SK-N-SH (cell line): Measurements from ENCODE around the gene RASL10A. TPM values are rescaled to one million over a fixed set of nuclear protein-coding genes. Genes with fewer than 3 reads are reported as not detected.

ENCODE experiments used
- CTCF ChIA-PET: fragments of 300-600, 350-600 bp; formaldehyde crosslinking; extraction: SDS; loops from one replicate; lab custom pipeline; 2021; lab: Yijun Ruan, JAX
- POLR2A ChIA-PET: fragments of 350-600 bp; sonication (Branson Sonifier 250); formaldehyde crosslinking; extraction: SDS; loops from one replicate; lab custom pipeline; 2020; ENCODE audit warnings: antibody characterized with exemption, inconsistent platforms; lab: Yijun Ruan, JAX
- DNase-seq: peaks from one replicate; pipeline ENCODE4 v3.0.0; 2012
- H2AFZ ChIP-seq: fragments of 200-600 bp; sonication (generic); 2 replicates; pipeline ENCODE4 v1.8.1; 2016; ENCODE audit warnings: antibody characterized with exemption, mild to moderate bottlenecking, low read depth
- H3F3A ChIP-seq: fragments of 200-600 bp; sonication (generic); replicated peaks from 2 replicates; pipeline ENCODE3; 2016; ENCODE audit warnings: antibody characterized with exemption, mild to moderate bottlenecking; ENCODE audit not compliant: insufficient read depth
- H3K27ac ChIP-seq, 2 experiments: fragments of 200-500 bp in 1 of 2; fragments of 200-600 bp in 1 of 2; sonication (Bioruptor generic) in 1 of 2; sonication (generic), shearing (Covaris generic) in 1 of 2; 2 replicates each; pipeline versions ENCODE4 v1.5.1 to v1.6.1; 2014 to 2016; ENCODE audit warnings: low read depth in 2 of 2, inconsistent platforms in 1 of 2, low read length in 1 of 2, mild to moderate bottlenecking in 1 of 2, mixed read lengths in 1 of 2
- H3K27me3 ChIP-seq: fragments of 200-600 bp; sonication (generic), shearing (Covaris generic); 2 replicates; pipeline ENCODE4 v1.6.1; 2016; ENCODE audit warnings: mixed run types; ENCODE audit not compliant: insufficient read depth
- H3K36me3 ChIP-seq, 2 experiments: fragments of 200-500 bp in 1 of 2; fragments of 200-600 bp in 1 of 2; sonication (Bioruptor generic) in 1 of 2; sonication (generic) in 1 of 2; replicated peaks in 1 of 2; 2 replicates each; pipeline versions ENCODE3 to v1.5.1; 2014 to 2016; ENCODE audit warnings: low read length in 1 of 2, mild to moderate bottlenecking in 1 of 2; ENCODE audit not compliant: insufficient read depth in 2 of 2, control insufficient read depth in 1 of 2
- H3K4me1 ChIP-seq, 2 experiments: fragments of 200-500 bp in 1 of 2; fragments of 200-600 bp in 1 of 2; sonication (Bioruptor generic) in 1 of 2; sonication (generic), shearing (Covaris generic) in 1 of 2; 2 replicates each; pipeline versions ENCODE4 v1.5.1 to v1.6.1; 2014 to 2016; ENCODE audit warnings: low read depth in 1 of 2, low read length in 1 of 2, mixed run types in 1 of 2; ENCODE audit not compliant: insufficient read depth in 2 of 2, control insufficient read depth in 1 of 2
- H3K4me2 ChIP-seq: fragments of 200-600 bp; sonication (generic), shearing (Covaris generic); 2 replicates; pipeline ENCODE4 v1.6.1; 2017; ENCODE audit warnings: mixed run types
- H3K4me3 ChIP-seq, 2 experiments: fragments of 200-500 bp in 1 of 2; fragments of 200-600 bp in 1 of 2; sonication (Bioruptor generic) in 1 of 2; sonication (generic), shearing (Covaris generic) in 1 of 2; 2 replicates each; pipeline versions ENCODE4 v1.5.1 to v1.8.1; 2014 to 2016; ENCODE audit warnings: low read depth in 2 of 2, inconsistent platforms in 1 of 2, low read length in 1 of 2, mild to moderate bottlenecking in 1 of 2, mixed read lengths in 1 of 2, moderate library complexity in 1 of 2
- H3K79me2 ChIP-seq: fragments of 200-600 bp; sonication (generic); 2 replicates; pipeline ENCODE4 v1.8.1; 2017; ENCODE audit warnings: mild to moderate bottlenecking; ENCODE audit not compliant: insufficient read depth
- H3K9ac ChIP-seq: fragments of 200-600 bp; sonication (generic); 2 replicates; pipeline ENCODE4 v1.6.1; 2017; ENCODE audit warnings: mixed run types
- H3K9me2 ChIP-seq: fragments of 200-600 bp; sonication (generic); 2 replicates; pipeline ENCODE4 v1.6.1; 2017; ENCODE audit warnings: mixed run types
- H3K9me3 ChIP-seq: fragments of 200-600 bp; sonication (generic); 2 replicates; pipeline ENCODE4 v1.6.1; 2017; ENCODE audit warnings: mixed run types, mild to moderate bottlenecking, moderate library complexity
- H4K20me1 ChIP-seq: fragments of 200-600 bp; sonication (generic); 2 replicates; pipeline ENCODE4 v1.6.1; 2017; ENCODE audit warnings: mild to moderate bottlenecking, mixed run types; ENCODE audit not compliant: insufficient read depth
- CHD2 ChIP-seq: fragments of 150-350 bp; IDR thresholded peaks from 2 replicates; pipeline ENCODE4 v1.6.1; 2018; ENCODE audit warnings: low read length; ENCODE audit not compliant: partially characterized antibody
- FOXJ3 ChIP-seq: sonication (generic); formaldehyde crosslinking; IDR thresholded peaks from 2 replicates; pipeline ENCODE4 v1.5.1; 2020; ENCODE audit warnings: mild to moderate bottlenecking, missing genetic modification reagents
- GABPA ChIP-seq: IDR thresholded peaks from 2 replicates; pipeline ENCODE4 v1.4.0; 2012; ENCODE audit warnings: low read depth, mild to moderate bottlenecking
- IRF3 ChIP-seq: fragments of 150-350 bp; IDR thresholded peaks from 2 replicates; pipeline ENCODE4 v1.6.1; 2016; ENCODE audit warnings: mild to moderate bottlenecking, low read depth, low read length
- MEF2A ChIP-seq: IDR thresholded peaks from 2 replicates; pipeline ENCODE4 v1.4.0; 2012; ENCODE audit warnings: low read depth, borderline replicate concordance
- NFIC ChIP-seq: IDR thresholded peaks from 2 replicates; pipeline ENCODE4 v1.4.0; 2012; ENCODE audit warnings: borderline replicate concordance
- PBX3 ChIP-seq: IDR thresholded peaks from 2 replicates; pipeline ENCODE4; 2012
- RAD21 ChIP-seq: IDR thresholded peaks from 2 replicates; pipeline ENCODE4 v1.6.1; 2012; ENCODE audit warnings: mild to moderate bottlenecking, low read length
- REST ChIP-seq: IDR thresholded peaks from 2 replicates; pipeline ENCODE4 v1.6.1; 2012; ENCODE audit warnings: mild to moderate bottlenecking, low read depth, low read length, moderate library complexity
- RXRA ChIP-seq: IDR thresholded peaks from 2 replicates; pipeline ENCODE4 v1.4.0; 2012; ENCODE audit warnings: low read depth, mild to moderate bottlenecking, borderline replicate concordance
- SIN3A ChIP-seq: IDR thresholded peaks from 2 replicates; pipeline ENCODE4 v1.6.1; 2012; ENCODE audit warnings: low read depth, mild to moderate bottlenecking, low read length, moderate library complexity, borderline replicate concordance
- SMC3 ChIP-seq: IDR thresholded peaks from 2 replicates; pipeline ENCODE4 v1.6.1; 2012; ENCODE audit warnings: low read depth, low read length, improper control_type of control experiment
- TAF1 ChIP-seq: IDR thresholded peaks from 2 replicates; pipeline ENCODE4 v1.6.1; 2012; ENCODE audit warnings: low read depth, mild to moderate bottlenecking, low read length, moderate library complexity, borderline replicate concordance
- TCF12 ChIP-seq: IDR thresholded peaks from 2 replicates; pipeline ENCODE4 v1.4.0; 2012
- TEAD4 ChIP-seq: IDR thresholded peaks from 2 replicates; pipeline ENCODE4 v1.4.0; 2012; ENCODE audit warnings: mild to moderate bottlenecking, borderline replicate concordance; ENCODE audit not compliant: insufficient read depth
- YY1 ChIP-seq: IDR thresholded peaks from 2 replicates; pipeline ENCODE4 v1.4.0; 2012; ENCODE audit warnings: low read depth, mild to moderate bottlenecking
- WGBS: methylation state at CpG from one replicate; pipeline ENCODE4 v1.1.6; 2017; ENCODE audit warnings: low lambda C conversion rate; 5-methylcytosine and 5-hydroxymethylcytosine counted together
- polyA plus RNA-seq, 3 experiments: library from polyadenylated mRNA; depleted of rRNA; stranded (reverse); fragments of >200 nt; gene quantifications; 2 replicates each; pipeline ENCODE4 v1.2.3, GENCODE V29; 2012

The RASL10A gene
- polyA plus RNA-seq, 1 of the 3 experiments (the other 2 are of a cell fraction) = 0.36 TPM

GRCh38 chr22:29346659-29347058, 31.2 kb upstream of the RASL10A start:
- ChIA-PET POLR2A (no interaction called here), CTCF (interaction anchor here (1.8 to 2.2 kb wide), 2 partner anchors 13 to 41 kb away, joined by 9 to 11 read pairs; partner anchors contain the start of gene GAS2L1)
- no peak overlapping the region for H3K4me3 ChIP-seq
- WGBS = 90% methylated on average over 3 of the region's 4 CpGs
- no peaks in the 10 kb centered on the region for H3K79me2 ChIP-seq
- H3K4me2 ChIP-seq = no peak overlapping the region
- no peak overlapping the region for H2AFZ ChIP-seq
- no peak overlapping the region for H3K9ac ChIP-seq
- H3K36me3 ChIP-seq = peaks cover 24 to 63% of the 10 kb centered on the region in 2 experiments
- H3K27ac ChIP-seq = peak overlapping the region in 1 of 2 experiments; percentile 66; a peak in 1 of 4 replicates
- H4K20me1 ChIP-seq = no peaks in the 10 kb centered on the region
- H3K27me3 ChIP-seq = no peaks in the 10 kb centered on the region
- TF ChIP-seq GABPA = no peak
- no peak for TF ChIP-seq YY1
- TF ChIP-seq REST = no peak
- TF ChIP-seq PBX3 = no peak
- no peak for TF ChIP-seq TEAD4
- TF ChIP-seq FOXJ3 (CRISPR knock-in tag) = no peak
- no peak for TF ChIP-seq IRF3
- no peak for TF ChIP-seq TCF12
- TF ChIP-seq TAF1 = no peak
- TF ChIP-seq MEF2A = no peak
- TF ChIP-seq NFIC = no peak
- TF ChIP-seq CHD2 = no peak
- TF ChIP-seq RXRA = no peak
- TF ChIP-seq SIN3A = no peak
- TF ChIP-seq RAD21 = no peak
- no peak for TF ChIP-seq SMC3
- H3K4me1 ChIP-seq = peaks cover 20 to 49% of the 10 kb centered on the region in 2 experiments
- H3F3A ChIP-seq = peaks cover 26% of the 10 kb centered on the region
- no peaks in the 10 kb centered on the region for H3K9me2 ChIP-seq
- no peak for DNase-seq
- no peaks in the 10 kb centered on the region for H3K9me3 ChIP-seq
